Activated CD4-positive, alpha-beta T cell treated with anti-CD3 and anti-CD28 coated beads, Interleukin-2, amount 50 U/mL, for 1 hour (primary cell): ENCODE measurements around the gene OR8A1.

ENCODE experiments used
- DNase-seq: peaks from one replicate; pipeline ENCODE4 v3.0.0-alpha.2; 2020

OR8A1 gene

DNA sequence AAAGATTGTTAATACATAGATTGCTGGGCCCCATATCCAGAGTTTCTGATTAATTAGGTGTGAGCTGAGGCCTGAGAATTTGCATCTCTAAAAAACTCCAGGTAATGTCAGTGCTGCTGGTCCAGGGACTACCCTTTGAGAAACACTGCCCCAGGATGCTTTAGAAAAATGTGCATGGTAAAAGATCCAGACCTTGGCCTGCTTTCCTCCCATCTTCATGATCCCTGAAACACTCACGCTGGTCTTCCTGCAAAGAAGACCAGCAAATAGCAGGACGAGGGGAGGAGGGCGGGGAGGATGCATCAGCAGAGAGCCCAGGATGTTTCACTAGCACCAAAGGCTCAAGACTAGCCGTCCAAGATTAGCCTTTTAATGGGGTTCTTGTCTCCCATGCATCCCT, at the start of gene OR8A1:
TSS of gene OR8A1 (plus strand) at position 301 of the 400 bp plus-strand sequence. CDS start 123 bp downstream, outside the sequence.
- DNase-seq = no peak

DNA sequence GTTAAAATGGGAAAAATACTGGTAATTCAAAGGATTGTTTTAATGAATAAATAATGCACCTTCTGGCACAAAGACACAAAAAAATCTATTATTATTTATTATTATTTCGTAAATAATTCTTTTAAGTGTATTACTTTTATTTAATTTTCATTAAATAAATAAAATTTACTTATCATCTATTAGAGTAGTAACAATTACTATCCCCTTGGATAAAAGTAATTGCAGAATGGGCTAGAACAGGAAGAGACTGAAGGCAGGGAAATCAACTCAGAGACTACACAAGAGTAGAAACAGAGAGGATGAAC, 49.3 kb upstream of the OR8A1 start:
- DNase-seq = no peak

GRCh38 chr11:124533626-124534025, 36.2 kb upstream of the OR8A1 start:
- no peak for DNase-seq

GRCh38 chr11:124534051-124534450, 35.7 kb upstream of the OR8A1 start:
- no peak for DNase-seq

GRCh38 chr11:124535552-124536232, 34.1 kb upstream of the OR8A1 start:
- DNase-seq = no peak

GRCh38 chr11:124536520-124536919, 33.3 kb upstream of the OR8A1 start:
- DNase-seq = no peak

- no peak for DNase-seq
These were observed 31.8 kb upstream of the OR8A1 start for GRCh38 chr11:124538019-124538418.

DNA sequence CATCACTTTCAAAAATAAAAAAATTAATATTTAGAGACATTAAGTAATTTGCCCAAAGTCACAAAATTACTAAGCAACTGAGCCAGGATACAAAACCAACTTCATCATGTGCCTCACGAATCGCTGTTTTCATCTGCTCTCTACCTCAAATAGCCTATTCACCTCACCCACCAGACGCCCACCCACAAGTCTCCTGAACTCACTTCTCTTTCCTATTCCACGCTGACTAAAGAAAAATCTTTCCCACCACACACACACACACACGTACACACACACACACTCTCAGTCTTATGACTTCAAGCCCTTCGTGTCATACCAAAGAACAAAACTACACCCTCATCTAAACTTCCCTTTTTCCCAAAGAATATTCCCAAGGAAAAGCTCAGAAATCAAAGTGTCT, 28.6 kb upstream of the OR8A1 start:
- DNase-seq = no peak

DNA sequence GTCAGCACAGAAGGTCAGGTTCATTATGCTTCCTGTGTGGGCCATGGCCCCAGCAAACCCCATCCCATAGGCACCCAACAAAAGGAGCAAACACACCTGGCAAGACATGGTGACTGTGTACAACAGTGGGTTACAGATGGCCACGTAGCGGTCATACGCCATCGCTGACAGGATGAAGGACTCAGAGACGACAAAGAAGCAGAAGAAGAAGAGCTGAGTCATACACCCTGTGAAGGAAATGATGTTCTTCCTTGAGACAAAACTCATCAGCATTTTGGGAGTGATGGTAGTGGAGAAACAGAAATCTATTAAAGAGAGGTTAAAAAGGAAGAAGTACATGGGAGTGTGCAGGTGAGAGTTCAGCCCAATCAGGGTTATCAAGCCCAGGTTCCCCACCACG, 26.7 kb upstream of the OR8A1 start:
- DNase-seq = no peak

GRCh38 chr11:124543554-124543953, 26.2 kb upstream of the OR8A1 start, which contains the start of gene OR8B12:
TSS of gene OR8B12 (minus strand) at chr11:124543654. CDS start at chr11:124543654, 0 bp downstream.
- no peak for DNase-seq

- DNase-seq = no peak
These were observed 18.6 kb upstream of the OR8A1 start for GRCh38 chr11:124551189-124551588.

DNA sequence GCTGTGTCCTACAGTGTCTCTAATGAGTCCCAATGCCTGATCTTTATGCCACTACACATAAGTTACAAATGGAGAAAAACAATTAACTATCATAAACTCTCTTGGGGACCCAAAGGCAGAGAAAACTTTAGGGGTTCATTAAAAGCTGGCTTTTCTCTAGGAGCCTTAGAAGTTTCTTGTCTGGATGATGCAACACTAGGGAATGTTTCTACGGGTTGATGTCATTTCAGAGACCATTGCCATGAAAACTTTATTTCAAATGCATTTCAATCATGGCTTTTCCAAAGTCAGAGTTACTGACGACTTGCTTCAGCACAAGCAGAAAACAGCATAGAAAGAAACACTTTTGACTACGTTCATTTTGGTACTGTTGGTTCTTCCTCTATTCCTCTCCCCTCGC, 17.8 kb upstream of the OR8A1 start:
- DNase-seq = no peak

DNA sequence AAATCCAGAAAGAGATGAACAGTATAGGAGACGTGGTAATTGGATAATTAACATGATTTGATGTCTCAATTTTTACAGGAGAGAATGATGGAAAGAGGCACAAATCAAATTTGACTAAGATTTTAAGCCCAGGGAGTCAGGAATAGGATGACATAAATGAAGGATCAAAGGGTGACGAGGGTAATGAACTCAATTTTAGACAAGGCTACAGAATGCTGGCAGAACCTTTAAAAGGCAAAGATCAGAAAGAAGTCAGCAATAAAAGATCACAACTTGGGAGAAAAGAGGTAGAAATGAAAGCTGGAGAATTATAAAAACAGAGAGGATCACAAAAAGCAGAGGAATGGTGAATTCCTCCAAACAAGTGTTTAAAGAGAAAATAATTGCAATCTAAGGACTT, 13.0 kb upstream of the OR8A1 start:
- no peak for DNase-seq

- no peak for DNase-seq
These were observed 363 bp downstream of the OR8A1 start for GRCh38 chr11:124570160-124570559.

GRCh38 chr11:124577716-124578427, 8.1 kb downstream of the OR8A1 start:
- no peak for DNase-seq

- no peak for DNase-seq
These were observed 9.0 kb downstream of the OR8A1 start for GRCh38 chr11:124578761-124579160.

DNA sequence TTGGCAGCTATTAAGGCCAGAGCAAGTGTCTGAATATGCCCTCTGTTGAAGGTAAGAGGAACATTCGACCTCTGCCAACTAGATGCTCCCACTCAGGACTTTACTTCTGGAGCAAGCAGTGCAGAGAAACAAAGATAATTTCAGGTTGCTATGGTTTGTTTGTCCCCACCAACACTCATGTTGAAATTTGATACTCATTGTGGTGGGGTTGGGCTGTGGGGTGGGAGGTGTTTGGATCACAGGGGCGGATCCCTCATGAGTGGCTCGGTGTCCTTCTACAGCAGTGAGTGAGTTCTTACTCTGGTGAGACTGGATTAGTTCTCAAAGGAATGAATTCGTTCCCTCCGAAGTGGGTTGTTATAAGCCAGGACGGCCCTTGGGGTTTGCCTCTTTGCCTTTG, 12.0 kb downstream of the OR8A1 start:
- DNase-seq = no peak

GRCh38 chr11:124582565-124582964, 12.8 kb downstream of the OR8A1 start:
- no peak for DNase-seq

- no peak for DNase-seq
These were observed 14.0 kb downstream of the OR8A1 start for GRCh38 chr11:124583781-124584180.

DNA sequence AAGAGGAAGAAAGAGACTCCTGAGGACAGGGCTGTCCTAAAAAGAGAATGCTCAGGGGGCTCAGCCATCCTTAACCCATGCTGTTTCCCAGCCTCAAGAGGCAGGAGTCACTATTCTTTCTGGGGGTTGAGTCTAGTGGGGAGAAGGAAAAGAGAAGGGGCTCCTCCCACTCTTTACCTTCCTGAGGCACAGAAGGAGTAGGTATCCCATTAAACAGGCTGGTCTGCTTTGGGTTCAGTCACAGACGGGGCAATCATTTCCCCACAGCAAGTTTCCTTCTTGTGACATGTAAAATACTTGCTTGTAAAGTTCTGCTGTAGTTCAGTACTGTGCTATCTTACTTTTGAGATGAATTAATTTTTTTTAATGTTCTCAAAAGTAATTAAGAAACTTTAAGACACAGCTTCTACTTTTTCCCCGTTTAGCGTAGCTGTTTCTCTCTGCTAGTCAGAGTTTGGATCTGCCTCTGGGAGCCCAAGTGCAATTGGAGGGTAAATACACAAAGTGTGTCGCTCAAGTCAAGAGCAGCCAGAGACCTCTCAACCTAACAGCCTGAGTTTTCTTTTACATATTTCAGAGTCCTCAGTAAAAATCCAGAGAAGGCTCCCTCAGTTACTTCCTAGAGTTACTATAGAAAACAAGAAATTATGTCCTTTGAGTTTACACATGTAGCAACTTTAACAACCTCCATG, 15.0 kb downstream of the OR8A1 start:
- no peak for DNase-seq

- DNase-seq = peak; percentile 31
These were observed 16.6 kb downstream of the OR8A1 start for GRCh38 chr11:124586238-124586860.

DNA sequence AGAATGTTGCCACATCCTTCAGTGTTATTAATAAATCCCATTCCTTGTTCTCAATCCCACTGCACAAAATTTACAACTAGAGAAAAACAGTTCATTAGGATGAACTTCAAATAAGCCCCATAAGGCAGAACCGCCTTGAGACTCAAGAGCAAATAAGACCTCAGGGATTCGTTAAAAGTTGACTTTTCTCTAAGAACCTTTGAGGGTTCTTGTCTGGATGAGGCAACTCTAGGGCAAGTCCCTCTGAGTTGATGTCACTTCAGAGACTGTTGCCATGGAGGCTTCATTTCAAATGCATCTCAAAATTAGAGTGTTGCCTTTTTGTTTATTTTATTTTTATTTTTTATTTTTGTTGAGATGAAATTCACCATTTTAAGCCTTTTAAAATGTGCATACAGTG, 21.6 kb downstream of the OR8A1 start:
- no peak for DNase-seq

GRCh38 chr11:124592627-124593026, 22.8 kb downstream of the OR8A1 start:
- DNase-seq = no peak

DNA sequence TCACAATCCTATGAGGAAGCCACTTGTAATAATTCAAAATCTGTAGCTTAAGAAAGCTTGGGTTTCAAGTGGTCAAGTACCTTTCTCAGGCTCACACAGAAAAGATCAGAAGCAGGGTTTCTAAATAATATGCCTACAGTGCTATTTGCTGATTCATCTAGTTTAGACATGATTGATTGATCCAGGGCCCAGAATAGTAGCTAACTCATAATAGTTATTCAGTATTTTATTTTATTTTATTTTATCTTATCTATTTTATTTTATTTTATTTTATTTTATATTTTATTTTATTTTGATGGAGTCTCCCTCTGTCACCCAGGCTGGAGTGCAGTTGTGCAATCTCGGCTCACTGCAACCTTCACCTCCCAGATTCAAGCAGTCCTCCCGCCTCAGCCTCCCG, 25.5 kb downstream of the OR8A1 start:
- no peak for DNase-seq
